K562 (cell line): ENCODE measurements around the gene XPC. TPM values are rescaled to one million over a fixed set of nuclear protein-coding genes. Genes with fewer than 3 reads are reported as not detected.

Experiments
- CBX2 ChIP-seq: fragments of 200-600 bp; sonication (generic); IDR thresholded peaks from one replicate; pipeline ENCODE4 v1.6.1; 2012; ENCODE audit warnings: mild to moderate bottlenecking, low read length, inconsistent platforms; ENCODE audit not compliant: insufficient read depth, poor library complexity, severe bottlenecking
- CREBBP ChIP-seq: IDR thresholded peaks from one replicate; pipeline ENCODE4 v1.6.1; 2012; ENCODE audit warnings: low read depth, mild to moderate bottlenecking, control low read depth, inconsistent platforms, low read length
- ETV5 ChIP-seq: sonication (generic); formaldehyde crosslinking; IDR thresholded peaks from 2 replicates; pipeline ENCODE4 v1.4.0; 2020; ENCODE audit warnings: low read depth, mild to moderate bottlenecking, missing genetic modification reagents
- EWSR1 ChIP-seq: fragments of 450-650 bp; IDR thresholded peaks from 2 replicates; pipeline ENCODE4 v1.6.1; 2018; ENCODE audit warnings: borderline replicate concordance, mild to moderate bottlenecking, low read depth, moderate library complexity; ENCODE audit not compliant: partially characterized antibody
- KLF10 ChIP-seq: fragments of 250-450 bp; sonication (Bioruptor Pico); IDR thresholded peaks from 2 replicates; pipeline ENCODE4 v1.6.1; 2021; ENCODE audit warnings: matching md5 sums
- KLF13 ChIP-seq: fragments of 450-650 bp; IDR thresholded peaks from 2 replicates; pipeline ENCODE4 v1.6.1; 2016; ENCODE audit warnings: missing genetic modification characterization, low read depth, mild to moderate bottlenecking, missing compliant biosample characterization, moderate library complexity, borderline replicate concordance
- KLF16 ChIP-seq: IDR thresholded peaks from 2 replicates; pipeline ENCODE4 v1.6.1; 2016; ENCODE audit warnings: antibody characterized with exemption
- MTA2 ChIP-seq: fragments of 450-650 bp; IDR thresholded peaks from 2 replicates; pipeline ENCODE4 v1.6.1; 2016; ENCODE audit warnings: low read depth
- SMARCA4 ChIP-seq: fragments of 450-650 bp; IDR thresholded peaks from 2 replicates; pipeline ENCODE4 v1.6.1; 2016
- XRCC5 ChIP-seq: fragments of 200-400 bp; formaldehyde crosslinking; IDR thresholded peaks from 2 replicates; pipeline ENCODE4 v1.6.1; 2017; ENCODE audit warnings: low read depth, mild to moderate bottlenecking, low read length
- ZKSCAN8 ChIP-seq: fragments of 200-800 bp; sonication (Bioruptor generic); IDR thresholded peaks from 2 replicates; pipeline ENCODE4 v1.6.1; 2016; ENCODE audit warnings: missing genetic modification characterization, missing compliant biosample characterization
- ZNF134 ChIP-seq: fragments of 250-450 bp; sonication (Bioruptor Pico); conservative IDR thresholded peaks from 2 replicates; pipeline ENCODE4 v1.4.0; 2020
- ZNF347 ChIP-seq: fragments of 450-650 bp; formaldehyde crosslinking; IDR thresholded peaks from 2 replicates; pipeline ENCODE4 v1.4.0; 2020; ENCODE audit warnings: low read depth, mild to moderate bottlenecking, moderate library complexity
- ZNF408 ChIP-seq: fragments of 250-450 bp; sonication (Bioruptor Pico); IDR thresholded peaks from 2 replicates; pipeline ENCODE4 v1.4.0; 2020; ENCODE audit warnings: low read depth, mild to moderate bottlenecking, moderate library complexity
- ZNF780A ChIP-seq: fragments of 250-450 bp; sonication (Bioruptor Pico); IDR thresholded peaks from 2 replicates; pipeline ENCODE4 v1.5.0; 2021; ENCODE audit warnings: mild to moderate bottlenecking
- ZZZ3 ChIP-seq: fragments of 450-650 bp; IDR thresholded peaks from 2 replicates; pipeline ENCODE4 v1.6.1; 2016; ENCODE audit warnings: antibody characterized with exemption, mild to moderate bottlenecking, moderate library complexity
- polyA plus RNA-seq, 8 experiments: library from polyadenylated mRNA; depleted of rRNA in 4 of 8; stranded (reverse) in 5 of 8; unstranded in 3 of 8; fragments of >200 nt; fragmentation: Nextera tagmentation in 2 of 8; fragmentation: Illumina TruSeq in 1 of 8; extraction: Ambion mirVana in 2 of 8; extraction: Trizol in 1 of 8; gene quantifications; 2 replicates each; pipeline versions ENCODE4 v1.2.1 to v1.2.3, GENCODE V29; 2011 to 2014; ENCODE audit warnings: inconsistent platforms in 1 of 8, missing spikeins in 1 of 8
- total RNA-seq, 7 experiments: library from RNA; depleted of rRNA in 6 of 7; stranded (reverse); fragments of >200 nt in 6 of 7; fragmentation: Illumina TruSeq in 2 of 7; extraction: Trizol in 2 of 7; gene quantifications; 2 replicates each; pipeline versions ENCODE4 v1.2.1 to v1.2.3, GENCODE V29; 2011 to 2021; ENCODE audit warnings: low replicate concordance in 1 of 7
- TF ChIP-seq, protein P1 (sequence below): fragments of 250-450 bp; sonication (Bioruptor Pico); IDR thresholded peaks from 2 replicates; pipeline ENCODE4 v1.4.0; 2020
- TF ChIP-seq, protein P2 (sequence below): fragments of 200-800 bp; sonication (Bioruptor generic); IDR thresholded peaks from 2 replicates; pipeline ENCODE4 v1.6.1; 2016; ENCODE audit warnings: missing genetic modification characterization, missing compliant biosample characterization
- TF ChIP-seq, protein P3 (sequence below): sonication (generic); formaldehyde crosslinking; IDR thresholded peaks from 2 replicates; pipeline ENCODE4 v1.8.0; 2022; ENCODE audit warnings: mild to moderate bottlenecking, missing genetic modification reagents

The XPC gene
- total and polyA plus RNA-seq, 9 of the 15 experiments (the other 6 are each of a cell fraction or from before 2014, with no cell fraction given): 3.8 to 54.7 (median 41.3) TPM

DNA sequence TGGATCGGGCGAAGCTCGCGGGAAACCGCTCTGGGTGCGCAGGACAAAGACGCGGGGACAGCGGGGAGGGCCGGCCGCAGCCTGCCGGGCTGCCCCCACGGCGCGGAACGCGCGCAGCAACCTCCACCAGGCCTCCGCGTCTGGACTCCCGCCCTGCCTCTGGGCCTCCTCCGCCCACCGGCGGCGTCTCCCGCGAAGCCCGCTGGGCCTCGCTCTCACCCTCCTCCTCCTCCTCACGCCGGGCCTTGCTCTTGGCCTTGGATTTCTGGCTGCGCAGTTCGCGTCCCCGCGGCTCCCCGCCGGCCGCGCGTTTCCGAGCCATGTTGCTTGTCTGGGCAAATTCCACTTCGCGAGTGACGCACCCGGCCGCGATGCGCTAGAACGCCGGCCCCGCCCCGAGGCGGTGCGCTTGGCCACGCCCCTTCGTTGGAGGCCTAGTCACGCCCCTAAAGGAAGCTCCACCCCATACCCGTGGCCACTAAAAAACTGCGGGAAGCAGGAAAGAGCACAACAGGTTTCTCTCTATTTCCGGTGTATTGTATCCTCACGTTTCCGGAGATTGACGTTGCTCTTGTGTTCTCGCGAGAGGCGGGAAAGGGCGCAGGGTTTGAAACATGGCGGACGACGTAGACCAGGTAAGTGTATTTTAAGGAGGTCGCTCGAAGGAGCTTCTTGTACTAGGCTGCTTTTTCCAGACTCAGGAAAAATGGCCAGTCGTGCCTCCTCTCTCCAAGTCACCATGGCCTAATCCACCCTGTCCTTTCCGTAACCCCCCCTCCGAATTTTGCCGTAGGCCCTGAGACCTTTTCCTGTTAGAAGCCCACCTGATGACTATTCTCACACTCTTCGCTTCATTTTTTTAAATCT lies at the start of gene XPC, which contains the start of gene LSM3 (continued):
- TF ChIP-seq, protein P1, sequence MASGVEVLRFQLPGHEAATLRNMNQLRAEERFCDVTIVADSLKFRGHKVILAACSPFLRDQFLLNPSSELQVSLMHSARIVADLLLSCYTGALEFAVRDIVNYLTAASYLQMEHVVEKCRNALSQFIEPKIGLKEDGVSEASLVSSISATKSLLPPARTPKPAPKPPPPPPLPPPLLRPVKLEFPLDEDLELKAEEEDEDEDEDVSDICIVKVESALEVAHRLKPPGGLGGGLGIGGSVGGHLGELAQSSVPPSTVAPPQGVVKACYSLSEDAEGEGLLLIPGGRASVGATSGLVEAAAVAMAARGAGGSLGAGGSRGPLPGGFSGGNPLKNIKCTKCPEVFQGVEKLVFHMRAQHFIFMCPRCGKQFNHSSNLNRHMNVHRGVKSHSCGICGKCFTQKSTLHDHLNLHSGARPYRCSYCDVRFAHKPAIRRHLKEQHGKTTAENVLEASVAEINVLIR (CRISPR knock-in tag): peak; percentile 9
- 0 out of 2 replicates have a peak, but pooled peaks have one; percentile 31 for TF ChIP-seq ZNF134
- TF ChIP-seq ZNF780A (CRISPR knock-in tag): no peak
- TF ChIP-seq XRCC5: no peak
- no peak for TF ChIP-seq CBX2
- TF ChIP-seq, protein P2, sequence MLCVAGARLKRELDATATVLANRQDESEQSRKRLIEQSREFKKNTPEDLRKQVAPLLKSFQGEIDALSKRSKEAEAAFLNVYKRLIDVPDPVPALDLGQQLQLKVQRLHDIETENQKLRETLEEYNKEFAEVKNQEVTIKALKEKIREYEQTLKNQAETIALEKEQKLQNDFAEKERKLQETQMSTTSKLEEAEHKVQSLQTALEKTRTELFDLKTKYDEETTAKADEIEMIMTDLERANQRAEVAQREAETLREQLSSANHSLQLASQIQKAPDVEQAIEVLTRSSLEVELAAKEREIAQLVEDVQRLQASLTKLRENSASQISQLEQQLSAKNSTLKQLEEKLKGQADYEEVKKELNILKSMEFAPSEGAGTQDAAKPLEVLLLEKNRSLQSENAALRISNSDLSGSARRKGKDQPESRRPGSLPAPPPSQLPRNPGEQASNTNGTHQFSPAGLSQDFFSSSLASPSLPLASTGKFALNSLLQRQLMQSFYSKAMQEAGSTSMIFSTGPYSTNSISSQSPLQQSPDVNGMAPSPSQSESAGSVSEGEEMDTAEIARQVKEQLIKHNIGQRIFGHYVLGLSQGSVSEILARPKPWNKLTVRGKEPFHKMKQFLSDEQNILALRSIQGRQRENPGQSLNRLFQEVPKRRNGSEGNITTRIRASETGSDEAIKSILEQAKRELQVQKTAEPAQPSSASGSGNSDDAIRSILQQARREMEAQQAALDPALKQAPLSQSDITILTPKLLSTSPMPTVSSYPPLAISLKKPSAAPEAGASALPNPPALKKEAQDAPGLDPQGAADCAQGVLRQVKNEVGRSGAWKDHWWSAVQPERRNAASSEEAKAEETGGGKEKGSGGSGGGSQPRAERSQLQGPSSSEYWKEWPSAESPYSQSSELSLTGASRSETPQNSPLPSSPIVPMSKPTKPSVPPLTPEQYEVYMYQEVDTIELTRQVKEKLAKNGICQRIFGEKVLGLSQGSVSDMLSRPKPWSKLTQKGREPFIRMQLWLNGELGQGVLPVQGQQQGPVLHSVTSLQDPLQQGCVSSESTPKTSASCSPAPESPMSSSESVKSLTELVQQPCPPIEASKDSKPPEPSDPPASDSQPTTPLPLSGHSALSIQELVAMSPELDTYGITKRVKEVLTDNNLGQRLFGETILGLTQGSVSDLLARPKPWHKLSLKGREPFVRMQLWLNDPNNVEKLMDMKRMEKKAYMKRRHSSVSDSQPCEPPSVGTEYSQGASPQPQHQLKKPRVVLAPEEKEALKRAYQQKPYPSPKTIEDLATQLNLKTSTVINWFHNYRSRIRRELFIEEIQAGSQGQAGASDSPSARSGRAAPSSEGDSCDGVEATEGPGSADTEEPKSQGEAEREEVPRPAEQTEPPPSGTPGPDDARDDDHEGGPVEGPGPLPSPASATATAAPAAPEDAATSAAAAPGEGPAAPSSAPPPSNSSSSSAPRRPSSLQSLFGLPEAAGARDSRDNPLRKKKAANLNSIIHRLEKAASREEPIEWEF (CRISPR knock-in tag): no peak
- peak; percentile 92; the same call in 1 of the 2 replicates for TF ChIP-seq ETV5 (CRISPR knock-in tag)
- no peak for TF ChIP-seq ZNF347 (CRISPR knock-in tag)
- no peak for TF ChIP-seq CREBBP
- no peak for TF ChIP-seq ZKSCAN8
- TF ChIP-seq EWSR1: no peak
- TF ChIP-seq SMARCA4: no peak
- TF ChIP-seq KLF10: no peak
- TF ChIP-seq ZZZ3: no peak
- TF ChIP-seq ZNF408 (CRISPR knock-in tag): no peak
- peak; percentile 70 for TF ChIP-seq KLF13 (tag)
- no peak for TF ChIP-seq MTA2
- no peak for TF ChIP-seq KLF16
- TF ChIP-seq, protein P3, sequence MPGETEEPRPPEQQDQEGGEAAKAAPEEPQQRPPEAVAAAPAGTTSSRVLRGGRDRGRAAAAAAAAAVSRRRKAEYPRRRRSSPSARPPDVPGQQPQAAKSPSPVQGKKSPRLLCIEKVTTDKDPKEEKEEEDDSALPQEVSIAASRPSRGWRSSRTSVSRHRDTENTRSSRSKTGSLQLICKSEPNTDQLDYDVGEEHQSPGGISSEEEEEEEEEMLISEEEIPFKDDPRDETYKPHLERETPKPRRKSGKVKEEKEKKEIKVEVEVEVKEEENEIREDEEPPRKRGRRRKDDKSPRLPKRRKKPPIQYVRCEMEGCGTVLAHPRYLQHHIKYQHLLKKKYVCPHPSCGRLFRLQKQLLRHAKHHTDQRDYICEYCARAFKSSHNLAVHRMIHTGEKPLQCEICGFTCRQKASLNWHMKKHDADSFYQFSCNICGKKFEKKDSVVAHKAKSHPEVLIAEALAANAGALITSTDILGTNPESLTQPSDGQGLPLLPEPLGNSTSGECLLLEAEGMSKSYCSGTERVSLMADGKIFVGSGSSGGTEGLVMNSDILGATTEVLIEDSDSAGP: 0 out of 2 replicates have a peak, but pooled peaks have one; percentile 20
